DMS114 treated with DMSO at 0.1 percent for 48 hours (cell line): Measurements from ENCODE around the gene YY2.
"Not testable (repeated sequence)": the region's sequence is repeated elsewhere in the genome, so short reads cannot be mapped to it uniquely, and the experiment has no call there.

Source experiments
- DNase-seq: peaks from one replicate; lab custom pipeline; 2025; ENCODE audit not compliant: unreplicated experiment; lab: John Stamatoyannopoulos, UW

YY2 gene

DNA sequence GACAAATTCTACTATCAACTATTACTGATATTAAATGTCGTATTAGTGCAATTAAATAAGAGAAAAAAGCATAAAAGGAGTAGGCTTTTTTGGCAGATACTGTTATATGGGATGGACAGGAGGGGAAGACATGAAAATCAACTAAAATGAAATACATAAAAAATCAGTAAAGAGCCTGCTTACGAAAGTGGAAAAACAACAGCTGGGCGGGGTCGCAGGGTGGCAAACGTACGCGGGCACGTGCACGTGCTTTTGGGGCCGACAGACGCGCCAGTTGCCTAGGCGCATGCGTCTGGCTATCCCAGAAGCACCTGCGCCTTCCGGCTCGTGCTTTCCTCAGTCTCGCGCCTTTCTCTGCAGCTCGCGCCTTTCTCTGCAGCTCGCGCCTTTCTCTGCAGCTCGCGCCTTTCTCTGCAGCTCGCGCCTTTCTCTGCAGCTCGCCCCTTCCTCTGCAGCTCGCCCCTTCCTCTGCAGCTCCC, at the start of gene YY2:
Gene YY2, plus strand, starts transcription at position 51 of the 479 bp plus-strand sequence. CDS start 498 bp downstream, outside the sequence.
- no peak for DNase-seq

DNA sequence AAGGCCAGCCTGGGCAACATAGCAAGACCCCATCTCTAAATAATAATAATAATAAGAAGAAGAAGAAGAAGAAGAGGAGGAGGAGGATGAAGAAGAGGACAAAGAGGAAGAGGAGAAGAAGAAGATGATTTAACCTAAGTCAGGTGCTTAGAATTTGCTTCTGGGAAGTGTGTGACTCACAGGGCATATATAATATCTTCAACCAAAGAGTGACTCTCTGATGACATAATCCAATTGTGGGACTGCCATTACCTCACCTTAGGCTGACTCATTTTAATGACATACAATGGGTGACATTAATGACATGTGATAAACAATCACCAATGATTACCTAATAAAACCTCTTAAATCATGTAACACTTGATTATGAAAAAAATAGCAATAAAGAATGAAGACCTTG, 49.1 kb upstream of the YY2 start:
- no peak for DNase-seq

DNA sequence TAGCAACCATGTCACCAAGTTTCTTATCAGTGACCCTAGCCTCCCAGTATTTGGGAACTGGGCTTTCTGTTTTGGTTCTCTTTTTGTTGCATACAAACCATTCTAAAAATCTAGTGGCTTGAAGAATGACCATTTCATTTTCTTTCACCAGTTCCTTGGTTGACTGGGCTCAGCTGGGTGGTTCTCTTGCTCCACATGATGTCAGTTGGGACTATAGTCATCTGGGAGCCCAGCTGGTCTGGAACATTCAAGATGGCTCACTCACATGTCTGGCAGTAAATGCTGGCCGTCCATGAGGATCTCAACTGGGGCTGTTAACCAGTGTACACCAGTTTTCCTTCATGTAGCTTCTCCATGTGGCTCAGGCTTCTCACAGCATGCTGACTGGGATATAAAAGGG, 44.0 kb upstream of the YY2 start:
- no peak for DNase-seq

DNA sequence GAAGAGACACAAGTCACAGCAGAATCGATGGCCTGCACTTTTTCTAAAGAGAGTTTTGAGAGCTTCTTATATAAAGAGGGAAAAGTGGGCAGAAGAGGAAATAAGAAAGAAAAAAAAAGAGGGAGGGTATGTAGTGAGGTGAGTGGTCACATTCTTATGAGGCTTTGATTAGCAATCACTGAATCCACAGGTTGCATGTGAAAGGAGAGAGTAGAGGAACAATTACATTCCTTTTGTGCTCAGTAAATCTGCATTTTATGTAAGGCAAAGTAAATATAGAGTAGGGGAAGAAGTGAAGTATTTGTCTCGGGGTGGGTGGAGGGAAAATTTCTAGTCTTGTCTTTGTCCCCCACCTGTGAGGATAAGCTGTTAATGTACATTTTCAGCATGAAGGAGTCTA, 43.2 kb upstream of the YY2 start:
- DNase-seq: no peak

DNA sequence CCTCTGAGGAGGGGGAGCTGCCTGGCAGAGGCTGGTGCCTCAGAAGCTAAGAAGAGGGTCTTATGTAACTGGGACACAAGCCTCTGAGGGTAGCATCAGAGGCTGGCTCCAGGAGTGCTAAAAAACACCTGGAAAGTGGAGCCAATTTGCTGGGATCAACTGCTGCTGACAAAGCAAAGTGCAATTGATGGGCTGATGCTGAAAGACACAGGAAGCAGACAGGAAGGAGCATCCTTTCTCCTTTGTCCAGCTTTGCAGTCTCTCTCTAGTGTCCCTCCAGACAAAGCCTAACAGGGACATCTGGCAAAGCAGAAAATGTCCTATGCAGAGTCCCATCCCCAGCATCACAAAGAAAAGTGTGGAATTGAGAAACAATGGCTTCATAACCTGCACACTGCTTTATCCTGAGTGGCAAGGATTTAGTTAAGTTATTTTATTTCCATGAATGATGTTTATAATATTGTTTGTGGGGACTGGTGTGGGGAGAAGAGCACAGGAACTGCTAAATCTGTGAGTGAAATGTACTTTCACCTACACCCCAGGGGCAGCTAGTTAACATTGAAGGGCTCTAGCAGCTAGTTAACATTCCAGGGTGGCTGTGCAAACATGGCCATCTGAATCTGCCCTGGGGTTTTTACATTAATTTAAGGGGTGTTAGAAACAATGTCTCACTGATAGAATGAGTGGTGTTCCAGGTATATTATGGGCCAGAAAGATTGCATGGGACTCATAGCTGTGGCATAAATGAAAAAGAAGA, 42.0 kb upstream of the YY2 start:
- DNase-seq: no peak

DNA sequence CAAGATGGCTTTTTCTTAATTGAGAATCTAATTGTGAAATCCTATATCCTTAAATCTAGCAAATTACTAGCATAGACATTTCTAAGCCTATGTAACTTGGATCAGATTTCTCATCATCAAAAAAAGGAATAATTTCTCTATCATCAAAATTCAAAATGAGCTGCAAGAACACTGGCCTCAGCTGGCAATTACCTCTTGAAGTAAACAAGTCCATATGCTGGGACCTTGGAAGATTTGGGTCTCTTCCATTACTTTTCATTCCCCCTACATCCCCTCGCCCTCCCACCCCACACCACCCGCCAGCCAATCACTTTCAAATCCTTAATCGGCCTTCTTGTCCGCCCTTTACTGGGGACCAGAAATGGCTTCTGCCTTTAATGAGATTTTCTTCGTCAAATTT, 39.7 kb upstream of the YY2 start:
- DNase-seq: no peak

DNA sequence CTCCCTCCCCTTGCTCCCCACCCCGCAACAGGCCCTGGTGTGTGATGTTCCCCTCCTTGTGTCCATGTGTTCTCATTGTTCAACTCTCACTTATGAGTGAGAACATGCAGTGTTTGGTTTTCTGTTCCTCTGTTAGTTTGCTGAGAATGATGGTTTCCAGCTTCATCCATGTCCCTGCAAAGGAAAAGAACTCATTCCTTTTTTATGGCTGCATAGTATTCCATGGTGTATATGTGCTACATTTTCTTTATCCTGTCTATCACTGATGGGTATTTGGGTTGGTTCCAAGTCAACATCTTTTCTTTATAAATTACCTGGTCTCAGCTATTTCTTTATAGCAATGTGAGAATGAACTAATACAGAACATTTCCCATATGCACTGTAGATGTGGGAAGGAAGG, 35.6 kb upstream of the YY2 start:
- DNase-seq: not testable (repeated sequence)

DNA sequence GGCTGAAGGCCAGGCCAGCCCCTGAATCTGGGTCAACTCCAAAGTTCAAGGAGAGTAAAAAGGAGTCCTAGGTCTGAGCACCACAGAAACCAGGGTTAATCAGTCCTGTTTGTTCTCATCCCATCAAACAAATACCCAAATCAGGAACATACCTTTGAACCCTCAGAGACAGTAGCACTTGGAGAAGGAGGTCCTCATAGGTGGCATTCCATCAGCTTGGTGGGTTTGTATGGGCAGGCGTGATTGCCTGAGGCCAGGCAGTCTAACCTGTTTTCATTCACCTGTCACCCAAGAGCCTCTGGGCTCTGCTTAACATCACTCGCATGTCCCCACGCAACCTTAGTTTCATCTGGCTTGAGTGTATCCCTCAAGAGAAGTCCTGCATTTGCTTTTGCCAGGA, 33.9 kb upstream of the YY2 start:
- no peak for DNase-seq

DNA sequence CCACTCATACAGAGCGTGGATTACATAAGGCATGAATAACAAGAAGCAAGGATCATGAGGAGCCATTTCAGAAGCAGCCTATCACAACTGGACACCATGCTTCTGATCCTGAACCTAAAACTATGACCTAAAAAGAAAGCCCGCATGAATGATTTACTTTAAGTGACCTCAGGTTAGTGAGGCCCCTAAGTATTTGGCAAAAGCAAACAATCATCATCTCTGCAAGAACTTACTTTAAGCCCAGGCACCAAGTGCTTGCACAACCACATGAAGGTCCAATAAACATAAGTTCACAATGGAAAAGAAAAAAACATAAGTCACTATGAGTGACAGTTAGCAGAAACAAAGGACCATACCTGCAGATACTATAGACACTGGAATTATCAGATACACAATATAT, 24.3 kb upstream of the YY2 start:
- DNase-seq: no peak

DNA sequence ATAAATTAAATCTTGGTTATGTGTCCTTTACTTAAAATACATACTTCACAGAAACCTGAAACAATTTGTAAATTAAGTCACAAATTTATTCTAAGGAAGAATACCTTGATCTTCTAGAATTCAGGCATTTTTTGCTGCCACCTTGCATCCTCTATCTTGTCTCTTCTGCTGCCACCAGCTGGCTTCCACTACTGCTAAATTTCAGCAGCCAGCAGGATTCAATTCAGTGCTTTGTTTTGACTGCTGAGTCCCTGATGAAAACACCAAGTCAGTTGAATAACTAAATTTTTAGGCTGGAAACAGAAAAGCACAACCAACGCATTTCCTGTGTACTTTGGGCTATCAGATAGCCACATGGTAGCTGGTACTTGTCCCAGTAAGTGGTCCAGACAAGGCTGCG, 18.7 kb upstream of the YY2 start:
- DNase-seq: no peak

DNA sequence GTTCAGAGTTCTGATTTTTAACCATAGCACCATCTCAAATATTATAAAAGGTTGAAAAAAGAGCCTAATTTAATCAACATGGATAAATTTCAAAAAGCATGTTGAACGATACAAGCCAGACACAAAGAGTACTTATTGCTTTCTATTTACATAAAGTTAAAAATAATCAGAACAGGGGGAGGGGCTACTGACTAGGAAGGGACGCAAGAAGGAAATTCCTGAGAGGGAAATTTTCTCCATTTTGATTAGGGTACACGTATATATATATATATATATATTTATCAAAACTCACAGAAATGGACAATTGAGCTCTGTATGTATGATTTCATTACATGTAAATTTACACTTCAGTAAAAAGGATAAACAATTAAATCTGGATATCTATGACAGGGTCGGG, 16.9 kb upstream of the YY2 start:
- peak; percentile 39 for DNase-seq

DNA sequence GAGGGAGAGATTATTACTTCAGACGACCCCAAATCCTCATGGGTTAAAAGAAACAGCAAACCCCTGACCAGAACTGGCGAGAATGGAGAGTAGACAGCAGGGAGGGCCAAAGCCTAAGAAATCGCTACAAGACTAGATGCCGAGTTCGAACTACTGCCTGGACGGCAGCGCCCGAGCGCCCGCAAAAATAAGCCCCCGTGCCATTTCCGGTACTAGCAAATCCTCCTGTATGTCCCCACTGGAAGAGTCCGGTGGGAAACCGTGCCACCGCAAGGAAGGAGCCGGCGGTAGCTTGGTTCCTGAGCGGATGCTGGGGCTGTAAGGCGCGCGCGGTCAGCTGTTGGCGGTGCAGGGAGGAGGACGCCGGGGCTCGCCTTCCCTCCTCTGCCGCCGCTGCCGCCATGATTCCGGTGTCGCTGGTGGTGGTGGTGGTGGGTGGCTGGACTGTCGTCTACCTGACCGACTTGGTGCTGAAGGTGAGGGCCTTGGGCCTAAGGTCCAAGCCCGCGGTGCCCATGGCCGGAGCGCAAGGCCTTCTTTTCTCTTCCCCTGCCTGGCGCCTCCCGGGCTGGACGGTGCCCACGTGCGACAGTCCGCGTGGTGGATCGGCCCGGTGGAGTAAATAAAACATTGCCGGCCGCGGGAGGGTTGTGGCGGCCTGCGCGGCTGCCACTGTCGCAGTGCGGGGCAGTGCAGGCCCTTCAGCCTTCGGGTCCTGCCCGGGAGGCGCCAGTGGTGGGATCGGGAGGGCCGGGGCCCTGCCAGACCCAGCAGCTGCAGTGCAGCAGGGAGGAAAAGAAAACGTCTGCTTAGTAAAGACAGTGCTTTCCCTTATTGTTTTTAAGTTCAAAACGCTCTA, 16.2 kb upstream of the YY2 start, which contains the start of gene MBTPS2:
Gene MBTPS2, plus strand, starts transcription at position 284 of the 859 bp plus-strand sequence. Its CDS starts 118 bp downstream, at position 402.
- peak; percentile 73 for DNase-seq

DNA sequence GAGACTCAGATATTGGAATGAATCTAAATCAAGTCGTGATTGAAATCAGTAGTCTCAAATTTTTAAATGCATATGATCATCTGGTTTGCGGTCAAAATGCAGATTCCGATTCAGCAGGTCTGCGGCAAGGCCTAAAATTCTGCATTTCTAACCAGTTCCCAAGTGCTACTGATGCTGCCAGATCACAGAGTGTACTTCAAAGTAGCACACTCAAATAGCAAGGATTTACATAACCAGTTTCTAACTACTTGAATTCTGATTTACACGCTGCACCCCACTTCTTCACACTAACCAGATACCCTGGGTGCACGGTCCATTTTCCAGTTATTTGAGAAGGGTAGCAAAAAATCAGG, 15.6 kb upstream of the YY2 start:
- DNase-seq: no peak

DNA sequence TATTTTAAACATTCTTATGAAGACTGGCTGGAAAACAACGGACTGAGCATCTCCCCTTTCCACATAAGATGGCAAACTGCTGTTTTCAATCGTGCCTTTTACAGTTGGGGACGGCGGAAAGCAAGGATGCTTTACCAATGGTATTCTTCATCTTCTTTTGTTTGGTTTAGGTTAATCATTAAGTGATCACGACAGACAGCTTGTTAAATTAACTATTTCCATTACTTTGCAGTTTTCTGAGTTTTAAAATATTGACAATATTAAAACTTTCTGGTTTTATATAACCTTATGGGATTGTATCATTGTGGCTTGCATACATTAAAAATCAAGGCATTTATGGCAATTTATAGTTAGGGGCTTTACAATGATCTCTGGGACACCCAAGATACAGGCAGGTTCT, 12.6 kb upstream of the YY2 start:
- no peak for DNase-seq

DNA sequence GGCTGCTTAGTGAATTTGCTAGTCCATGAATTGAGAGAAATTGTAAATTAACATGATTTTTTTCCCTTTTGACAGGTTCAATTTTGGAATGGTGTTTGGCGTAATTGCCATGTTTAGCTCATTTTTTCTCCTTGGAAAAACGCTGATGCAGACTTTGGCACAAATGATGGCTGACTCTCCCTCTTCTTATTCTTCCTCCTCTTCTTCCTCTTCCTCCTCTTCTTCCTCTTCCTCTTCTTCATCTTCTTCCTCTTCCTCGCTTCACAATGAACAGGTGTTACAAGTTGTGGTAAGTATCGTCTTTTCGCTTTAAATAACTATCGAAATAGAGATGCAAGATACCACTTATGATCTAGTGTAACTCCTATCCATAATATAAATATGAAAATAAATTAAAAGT, 10.7 kb upstream of the YY2 start:
- no peak for DNase-seq

DNA sequence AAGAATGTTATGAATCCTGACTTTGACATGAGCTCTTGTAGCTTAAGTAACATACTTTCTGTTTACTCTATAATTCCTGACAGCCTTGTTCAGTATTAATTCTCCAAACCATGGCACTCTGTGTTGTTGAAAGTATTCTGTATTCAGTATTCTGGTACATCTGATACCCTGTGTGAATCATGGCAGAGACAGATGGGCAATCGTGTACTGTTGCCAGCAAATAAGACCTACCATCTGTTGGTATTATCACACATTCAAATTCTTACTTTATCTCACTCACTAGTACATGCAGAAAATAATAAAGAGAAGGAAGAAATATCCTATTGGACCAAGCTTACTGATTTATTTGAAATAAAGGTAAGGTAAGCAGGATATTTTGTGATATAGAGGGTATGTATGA, 8.4 kb upstream of the YY2 start:
- DNase-seq: no peak

DNA sequence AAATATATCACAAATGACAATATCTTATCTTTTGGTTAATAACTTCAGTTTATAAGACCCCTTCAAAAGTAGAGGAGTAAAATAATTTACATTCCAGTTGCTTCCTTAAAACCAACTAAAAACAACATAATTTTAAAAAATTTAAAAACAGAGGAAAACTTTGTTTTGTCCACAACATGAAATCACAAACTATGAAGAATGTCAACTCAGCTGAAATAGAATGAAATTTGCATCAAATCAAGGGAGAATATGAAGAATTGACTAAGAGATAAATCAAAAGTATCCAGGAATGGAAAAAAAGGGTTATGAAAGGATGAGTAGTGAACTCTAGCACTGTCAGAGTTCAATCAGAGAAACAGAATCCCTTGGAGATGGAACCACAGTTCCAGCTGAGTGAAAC, 2.2 kb upstream of the YY2 start:
- DNase-seq: no peak

DNA sequence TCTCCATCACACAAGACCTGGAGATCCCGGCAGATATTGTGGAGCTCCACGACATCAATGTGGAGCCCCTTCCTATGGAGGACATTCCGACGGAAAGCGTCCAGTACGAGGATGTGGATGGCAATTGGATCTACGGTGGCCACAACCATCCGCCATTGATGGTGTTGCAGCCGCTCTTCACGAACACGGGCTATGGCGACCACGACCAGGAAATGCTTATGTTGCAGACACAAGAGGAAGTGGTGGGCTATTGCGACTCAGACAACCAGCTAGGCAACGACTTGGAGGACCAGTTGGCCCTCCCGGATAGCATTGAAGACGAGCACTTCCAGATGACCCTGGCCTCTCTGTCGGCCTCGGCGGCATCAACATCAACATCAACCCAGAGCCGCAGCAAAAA, 717 bp downstream of the YY2 start:
- no peak for DNase-seq

DNA sequence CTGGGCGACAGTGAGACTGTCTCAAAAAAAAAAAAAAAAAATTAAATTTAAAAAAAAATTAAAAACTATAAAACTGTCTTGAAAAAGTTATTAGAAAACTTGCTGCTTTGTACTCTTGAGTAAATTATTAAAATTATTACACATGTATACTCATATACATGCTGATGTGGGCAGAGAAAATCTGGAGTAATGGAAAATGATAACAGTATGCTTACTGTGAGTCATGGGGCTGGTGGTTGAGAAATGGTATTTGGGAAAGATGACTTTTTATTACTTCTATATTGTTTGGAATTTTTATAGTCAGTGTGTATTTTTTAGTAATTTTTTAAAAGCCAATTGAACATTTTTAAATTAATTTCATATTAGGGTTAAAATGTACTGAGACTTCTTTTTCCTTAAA, 7.5 kb downstream of the YY2 start:
- DNase-seq: no peak

DNA sequence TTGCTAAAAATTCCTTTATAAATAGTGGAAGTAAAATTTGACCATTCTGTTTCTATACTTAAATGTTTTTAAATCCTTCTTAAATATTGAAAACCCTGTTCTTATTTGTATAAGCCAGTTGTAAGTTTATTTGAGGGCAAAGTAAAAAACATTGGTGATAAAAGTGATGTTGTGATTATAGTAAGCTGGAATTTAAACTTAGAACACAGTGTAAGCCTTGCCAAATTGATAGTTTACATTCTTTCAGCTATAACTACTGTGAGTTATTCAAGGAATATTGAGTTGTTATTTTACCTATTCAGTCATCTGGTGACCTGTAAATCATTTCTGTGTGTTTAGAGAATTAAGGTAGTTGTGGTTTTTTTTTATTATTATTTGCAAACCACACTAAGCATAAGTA, 9.6 kb downstream of the YY2 start:
- no peak for DNase-seq

DNA sequence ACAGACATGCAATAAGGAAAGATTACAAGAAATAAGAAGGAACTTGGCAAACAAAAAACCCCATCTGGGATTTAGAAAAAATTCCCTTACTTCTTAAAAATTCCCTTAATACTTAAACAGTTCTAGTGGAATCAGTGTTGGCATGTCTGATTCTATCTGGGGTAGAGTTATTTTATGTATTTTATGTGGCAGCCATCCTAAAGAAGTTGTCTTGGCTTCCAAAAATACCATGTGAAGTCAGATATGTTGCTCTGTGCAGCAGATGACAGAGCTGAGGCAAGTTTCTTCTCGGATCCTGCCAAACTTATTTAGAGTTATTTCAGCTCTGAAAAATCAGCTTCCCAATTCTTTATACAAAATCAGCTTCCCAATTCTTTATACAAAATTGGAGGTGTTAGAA, 14.7 kb downstream of the YY2 start:
- DNase-seq: no peak

DNA sequence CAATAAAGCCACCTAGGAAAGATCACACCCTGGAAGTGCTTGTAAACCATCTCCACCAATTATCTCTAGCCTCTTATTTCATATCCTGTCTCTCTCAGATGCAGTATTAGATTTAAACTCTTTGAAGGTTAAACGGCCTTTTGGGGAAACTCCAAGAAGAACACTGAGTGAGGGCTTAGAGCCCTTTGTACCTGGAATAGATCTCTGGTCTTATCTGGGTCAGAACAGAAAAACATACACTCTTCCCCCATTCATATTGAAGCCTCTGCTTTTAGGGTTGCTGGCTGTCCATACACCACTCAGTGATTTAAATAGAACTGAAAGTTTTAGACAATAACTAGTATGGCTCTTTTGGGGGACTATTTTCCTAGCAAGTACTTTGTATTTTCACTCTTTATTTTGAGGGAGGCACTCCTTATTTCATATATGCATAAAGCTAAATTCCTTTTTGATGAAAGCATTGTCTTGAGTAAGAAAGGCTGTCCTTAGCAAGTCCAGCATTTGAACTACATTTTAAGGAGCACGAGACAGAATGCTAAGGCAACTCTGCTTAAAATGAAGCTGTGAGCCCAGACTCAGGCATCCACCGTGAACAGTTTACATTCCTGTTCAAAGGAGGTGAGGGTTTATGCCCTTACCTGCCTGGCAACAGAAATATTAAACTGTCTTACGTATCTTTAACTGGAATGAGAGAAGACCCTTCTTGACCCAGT, 17.4 kb downstream of the YY2 start:
- no peak for DNase-seq
